Fibroblast of lung (primary cell): Measurements from ENCODE around the gene PTGDS. TPM values are rescaled to one million over a fixed set of nuclear protein-coding genes. Genes with fewer than 3 reads are reported as not detected.

Source experiments
- DNase-seq, 2 donors: peaks; one replicate each; pipeline versions ENCODE4 v3.0.0 to v3.0.0-alpha.2; 2010; ENCODE audit warnings: low read depth in 2 of 2
- H2AFZ ChIP-seq: 2 replicates; pipeline ENCODE4 v1.5.1; 2012; ENCODE audit warnings: low read length, control low read depth, inconsistent platforms
- H3K27ac ChIP-seq: 2 replicates; pipeline ENCODE4 v1.5.1; 2011; ENCODE audit warnings: low read length, control low read depth; ENCODE audit not compliant: insufficient read depth
- H3K27me3 ChIP-seq: 2 replicates; pipeline ENCODE4 v1.5.1; 2011; ENCODE audit warnings: mild to moderate bottlenecking, low read length; ENCODE audit not compliant: control insufficient read depth, insufficient read depth
- H3K36me3 ChIP-seq: 2 replicates; pipeline ENCODE4 v1.5.1; 2011; ENCODE audit warnings: low read length; ENCODE audit not compliant: control insufficient read depth, insufficient read depth
- H3K4me1 ChIP-seq: 2 replicates; pipeline ENCODE4 v1.5.1; 2011; ENCODE audit warnings: low read length; ENCODE audit not compliant: control insufficient read depth, insufficient read depth; ENCODE audit errors: extremely low read depth
- H3K4me2 ChIP-seq: 2 replicates; pipeline ENCODE4 v1.5.1; 2011; ENCODE audit warnings: low read length, control low read depth; ENCODE audit not compliant: insufficient read depth; ENCODE audit errors: extremely low read depth
- H3K4me3 ChIP-seq, 4 experiments: fragments of 200-600 bp in 1 of 4; sonication (generic) in 1 of 4; replicated peaks in 1 of 4; 2 replicates each; pipeline ENCODE4 v1.5.1; 2011 to 2016; ENCODE audit warnings: low read length in 4 of 4, low read depth in 3 of 4, mild to moderate bottlenecking in 3 of 4, control low read depth in 2 of 4, inconsistent platforms in 1 of 4, mixed read lengths in 1 of 4; ENCODE audit not compliant: insufficient read depth in 1 of 4; ENCODE audit errors: control extremely low read depth in 1 of 4
- H3K79me2 ChIP-seq: 2 replicates; pipeline ENCODE4 v1.5.1; 2012; ENCODE audit warnings: mild to moderate bottlenecking, low read length, inconsistent platforms; ENCODE audit not compliant: control insufficient read depth, insufficient read depth
- H3K9ac ChIP-seq: 2 replicates; pipeline ENCODE4 v1.5.1; 2011; ENCODE audit warnings: mild to moderate bottlenecking, low read length, control low read depth; ENCODE audit not compliant: insufficient read depth
- H3K9me3 ChIP-seq: 2 replicates; pipeline ENCODE4 v1.5.1; 2012; ENCODE audit warnings: low read depth, low read length; ENCODE audit not compliant: control insufficient read depth, insufficient read depth
- H4K20me1 ChIP-seq: 2 replicates; pipeline ENCODE4 v1.5.1; 2011; ENCODE audit warnings: low read length; ENCODE audit not compliant: control insufficient read depth, insufficient read depth; ENCODE audit errors: extremely low read depth
- CTCF ChIP-seq, 2 donors: IDR thresholded peaks in 1 of 2; conservative IDR thresholded peaks in 1 of 2; 1 replicate in 1 of 2; 2 replicates in 1 of 2; pipeline ENCODE4 v1.5.1; 2011 to 2012; ENCODE audit warnings: low read length in 2 of 2, control low read depth in 1 of 2, inconsistent platforms in 1 of 2, low read depth in 1 of 2, mild to moderate bottlenecking in 1 of 2
- EZH2 ChIP-seq: IDR thresholded peaks from 2 replicates; pipeline ENCODE4 v1.5.1; 2012; ENCODE audit warnings: low read length, control low read depth, mild to moderate bottlenecking; ENCODE audit errors: missing control alignments
- polyA plus RNA-seq, 2 donors: library from polyadenylated mRNA; depleted of rRNA in 1 of 2; stranded (reverse) in 1 of 2; unstranded in 1 of 2; fragments of >200 nt; gene quantifications; 2 replicates each; pipeline ENCODE4 v1.2.1, GENCODE V29; 2011 to 2012; ENCODE audit warnings: missing spikeins in 1 of 2
- total RNA-seq: library from RNA; depleted of rRNA; stranded (reverse); fragments of >200 nt; gene quantifications from 2 replicates; pipeline ENCODE4 v1.2.1, GENCODE V29; 2014

The PTGDS gene
- total and polyA plus RNA-seq, 2 donors (not counting 1 experiment from before 2014, with no cell fraction given), result 4.9 to 90.3 TPM

GRCh38 chr9:136931611-136932130 lies 45.6 kb upstream of the PTGDS start:
- Histone ChIP-seq H3K4me2 (no peak overlapping the region), H3K27ac (no peak overlapping the region), H3K4me3 (no peak overlapping the region)

GRCh38 chr9:136934277-136934676 lies 43.0 kb upstream of the PTGDS start:
- Histone ChIP-seq H3K79me2 (no peaks in the 10 kb centered on the region), H3K4me2 (no peak overlapping the region), H3K4me3 (no peak overlapping the region), H3K4me1 (no peaks in the 10 kb centered on the region), H4K20me1 (no peaks in the 10 kb centered on the region), H3K27me3 (no peaks in the 10 kb centered on the region), H3K9me3 (no peaks in the 10 kb centered on the region), H2AFZ (no peak overlapping the region), H3K9ac (no peak overlapping the region), H3K27ac (no peak overlapping the region), H3K36me3 (no peaks in the 10 kb centered on the region)
- no peak for DNase-seq
- no peak for TF ChIP-seq CTCF (conservative IDR thresholded peaks at IDR 0.05 in 1 of 2, IDR thresholded peaks at IDR 0.05 in 1 of 2; ENCODE audit: low read depth in 1 of 2, low read length in 2 of 2)
- TF ChIP-seq EZH2, result no peak

More at GRCh38 chr9:136931611-136932130, 45.6 kb upstream of the PTGDS start:
- Histone ChIP-seq H3K9ac (no peak overlapping the region), H3K36me3 (peaks cover 3% of the 10 kb centered on the region), H4K20me1 (no peaks in the 10 kb centered on the region), H2AFZ (no peak overlapping the region), H3K27me3 (no peaks in the 10 kb centered on the region), H3K4me1 (peaks cover 6% of the 10 kb centered on the region), H3K9me3 (no peaks in the 10 kb centered on the region), H3K79me2 (no peaks in the 10 kb centered on the region)
- DNase-seq, result no peak
- TF ChIP-seq EZH2, result no peak
- TF ChIP-seq CTCF (conservative IDR thresholded peaks at IDR 0.05 in 1 of 2, IDR thresholded peaks at IDR 0.05 in 1 of 2; ENCODE audit: low read depth in 1 of 2, low read length in 2 of 2), result no peak

- H3K4me3 ChIP-seq, result no peak overlapping the region
- no peaks in the 10 kb centered on the region for H3K27me3 ChIP-seq
- no peaks in the 10 kb centered on the region for H4K20me1 ChIP-seq
- no peaks in the 10 kb centered on the region for H3K9me3 ChIP-seq
- no peaks in the 10 kb centered on the region for H3K4me1 ChIP-seq
- no peak for DNase-seq
- no peak overlapping the region for H3K4me2 ChIP-seq
- TF ChIP-seq EZH2 (no peak), CTCF (conservative IDR thresholded peaks at IDR 0.05 in 1 of 2, IDR thresholded peaks at IDR 0.05 in 1 of 2; ENCODE audit: low read depth in 1 of 2, low read length in 2 of 2) (no peak)
- H2AFZ ChIP-seq, result no peak overlapping the region
- H3K9ac ChIP-seq, result no peak overlapping the region
- H3K36me3 ChIP-seq, result peaks cover 12% of the 10 kb centered on the region
- H3K27ac ChIP-seq, result no peak overlapping the region
- peaks cover 1% of the 10 kb centered on the region for H3K79me2 ChIP-seq
These were observed 41.7 kb upstream of the PTGDS start for GRCh38 chr9:136935651-136936050.
